Ishikawa (cell line): ENCODE data around the gene EEF2K.

Source experiments
- CREB1 ChIP-seq: IDR thresholded peaks from 2 replicates; pipeline ENCODE4 v1.6.1; 2012; ENCODE audit warnings: low read depth
- EGR1 ChIP-seq: IDR thresholded peaks from 2 replicates; pipeline ENCODE4 v1.6.1; 2012
- EP300 ChIP-seq: IDR thresholded peaks from 2 replicates; pipeline ENCODE4 v1.6.1; 2012; ENCODE audit warnings: borderline replicate concordance
- FOXM1 ChIP-seq: IDR thresholded peaks from 2 replicates; pipeline ENCODE4 v1.6.1; 2012; ENCODE audit warnings: low read depth, borderline replicate concordance
- MAX ChIP-seq: IDR thresholded peaks from 2 replicates; pipeline ENCODE4 v1.6.1; 2012
- NFIC ChIP-seq: IDR thresholded peaks from 2 replicates; pipeline ENCODE4 v1.6.1; 2012
- REST ChIP-seq: IDR thresholded peaks from 2 replicates; pipeline ENCODE4 v1.6.1; 2012; ENCODE audit warnings: low read depth, mild to moderate bottlenecking
- TAF1 ChIP-seq: IDR thresholded peaks from 2 replicates; pipeline ENCODE4 v1.6.1; 2012; ENCODE audit warnings: low read depth, mild to moderate bottlenecking
- TEAD4 ChIP-seq: IDR thresholded peaks from 2 replicates; pipeline ENCODE4 v1.6.1; 2012
- YY1 ChIP-seq: IDR thresholded peaks from 2 replicates; pipeline ENCODE4 v1.6.1; 2012; ENCODE audit warnings: low read depth

GRCh38 chr16:22313876-22314470 lies 107.9 kb downstream of the EEF2K start:
- TF ChIP-seq REST (no peak), NFIC (no peak), YY1 (no peak), TAF1 (no peak), EP300 (no peak), FOXM1 (no peak), MAX (no peak), TEAD4 (no peak), EGR1 (no peak), CREB1 (no peak)
